HepG2 (cell line): ENCODE data around the gene FAM174C. TPM values are rescaled to one million over a fixed set of nuclear protein-coding genes. Genes with fewer than 3 reads are reported as not detected.
A peak's percentile ranks its signal among the peaks of the same experiment; 100 is the strongest.

ENCODE experiments used
- AHDC1 ChIP-seq: sonication (generic); formaldehyde crosslinking; IDR thresholded peaks from 2 replicates; pipeline ENCODE4 v1.5.1; 2020; ENCODE audit warnings: mild to moderate bottlenecking, missing genetic modification reagents, borderline replicate concordance
- ATF5 ChIP-seq: sonication (generic); formaldehyde crosslinking; IDR thresholded peaks from 2 replicates; pipeline ENCODE4 v1.4.0; 2020; ENCODE audit warnings: mild to moderate bottlenecking, low read depth, missing genetic modification reagents
- EP300 ChIP-seq, 3 experiments: sonication (generic) in 1 of 3; formaldehyde crosslinking in 1 of 3; IDR thresholded peaks; 2 replicates each; pipeline versions ENCODE4 v1.5.1 to v1.6.1; 2011 to 2020; ENCODE audit warnings: low read depth in 2 of 3, low read length in 2 of 3, borderline replicate concordance in 1 of 3, improper control_type of control experiment in 1 of 3, mild to moderate bottlenecking in 1 of 3, missing genetic modification reagents in 1 of 3, moderate library complexity in 1 of 3
- HNF4A ChIP-seq: sonication (generic); formaldehyde crosslinking; IDR thresholded peaks from 2 replicates; pipeline ENCODE4 v1.4.0; 2020; ENCODE audit warnings: missing genetic modification reagents
- HOXA9 ChIP-seq: sonication (generic); formaldehyde crosslinking; IDR thresholded peaks from 2 replicates; pipeline ENCODE4 v1.8.1; 2022; ENCODE audit warnings: missing genetic modification reagents, mild to moderate bottlenecking, moderate library complexity, borderline replicate concordance
- JUN ChIP-seq: sonication (generic); formaldehyde crosslinking; IDR thresholded peaks from 2 replicates; pipeline ENCODE4 v1.4.0; 2020; ENCODE audit warnings: mild to moderate bottlenecking, missing genetic modification reagents
- KAT7 ChIP-seq: IDR thresholded peaks from 2 replicates; pipeline ENCODE4 v1.6.1; 2018; ENCODE audit warnings: borderline replicate concordance, missing compliant biosample characterization
- KDM5A ChIP-seq: fragments of 200-600 bp; sonication (generic); IDR thresholded peaks from 2 replicates; pipeline ENCODE4 v1.7.0; 2018; ENCODE audit warnings: antibody characterized with exemption, mild to moderate bottlenecking, low read length, borderline replicate concordance
- KLF15 ChIP-seq: sonication (generic); formaldehyde crosslinking; IDR thresholded peaks from 2 replicates; pipeline ENCODE4 v1.8.1; 2023; ENCODE audit warnings: borderline replicate concordance, mild to moderate bottlenecking, inconsistent platforms, missing genetic modification reagents, mixed read lengths
- MIER2 ChIP-seq: IDR thresholded peaks from 2 replicates; pipeline ENCODE4 v1.6.1; 2016; ENCODE audit warnings: missing biosample characterization, missing genetic modification reagents
- MYC ChIP-seq: sonication (generic); formaldehyde crosslinking; IDR thresholded peaks from 2 replicates; pipeline ENCODE4 v1.9.0; 2021; ENCODE audit warnings: missing genetic modification reagents, borderline replicate concordance
- POLR2A ChIP-seq, 2 experiments: IDR thresholded peaks; 2 replicates each; pipeline ENCODE4 v1.6.1; 2011; ENCODE audit warnings: low read depth in 2 of 2, low read length in 2 of 2, mild to moderate bottlenecking in 1 of 2, moderate library complexity in 1 of 2; ENCODE audit not compliant: insufficient read depth in 1 of 2
- TEAD3 ChIP-seq: optimal IDR thresholded peaks from 2 replicates; pipeline ENCODE3; 2016; ENCODE audit warnings: borderline replicate concordance
- U2AF1 ChIP-seq: fragments of 200-400 bp; formaldehyde crosslinking; optimal IDR thresholded peaks from 2 replicates; pipeline ENCODE3; 2017; ENCODE audit warnings: mild to moderate bottlenecking, low read depth, low read length
- WIZ ChIP-seq: sonication (generic); formaldehyde crosslinking; IDR thresholded peaks from 2 replicates; pipeline ENCODE4 v1.5.1; 2020; ENCODE audit warnings: mild to moderate bottlenecking, missing genetic modification reagents
- ZEB1 ChIP-seq: IDR thresholded peaks from 2 replicates; pipeline ENCODE4 v1.6.1; 2012; ENCODE audit warnings: mild to moderate bottlenecking, low read depth, inconsistent platforms; ENCODE audit not compliant: insufficient replicate concordance
- ZNF34 ChIP-seq: sonication (generic); formaldehyde crosslinking; IDR thresholded peaks from 2 replicates; pipeline ENCODE4 v1.4.0; 2020; ENCODE audit warnings: mild to moderate bottlenecking, missing genetic modification reagents, borderline replicate concordance
- ZNF414 ChIP-seq: sonication (generic); formaldehyde crosslinking; IDR thresholded peaks from 2 replicates; pipeline ENCODE4 v1.5.0; 2020; ENCODE audit warnings: missing genetic modification reagents
- ZNF460 ChIP-seq: sonication (generic); formaldehyde crosslinking; IDR thresholded peaks from 2 replicates; pipeline ENCODE4 v1.5.1; 2020; ENCODE audit warnings: missing genetic modification reagents, mild to moderate bottlenecking, borderline replicate concordance
- ZNF556 ChIP-seq: sonication (generic); formaldehyde crosslinking; IDR thresholded peaks from 2 replicates; pipeline ENCODE4 v1.4.0; 2020; ENCODE audit warnings: mild to moderate bottlenecking, missing genetic modification reagents, borderline replicate concordance
- ZNF580 ChIP-seq: IDR thresholded peaks from 2 replicates; pipeline ENCODE4 v1.6.1; 2016; ENCODE audit warnings: low read depth, borderline replicate concordance
- ZSCAN29 ChIP-seq: sonication (generic); formaldehyde crosslinking; conservative IDR thresholded peaks from 2 replicates; pipeline ENCODE4 v1.4.0; 2020; ENCODE audit warnings: mild to moderate bottlenecking, missing genetic modification reagents
- polyA plus RNA-seq, 8 experiments: library from polyadenylated mRNA; depleted of rRNA in 3 of 8; stranded (reverse) in 7 of 8; unstranded in 1 of 8; fragments of >200 nt; fragmentation: Illumina TruSeq in 4 of 8; extraction: Trizol in 4 of 8; gene quantifications; 2 replicates each; pipeline versions ENCODE4 v1.2.1 to v1.2.3, GENCODE V29; 2011 to 2016; ENCODE audit warnings: low read depth in 4 of 8, missing spikeins in 1 of 8, mixed read lengths in 1 of 8; ENCODE audit not compliant: insufficient read depth in 1 of 8
- total RNA-seq, 5 experiments: library from RNA; depleted of rRNA; stranded (reverse); fragments of >200 nt; fragmentation: Illumina TruSeq; extraction: Trizol; gene quantifications; 2 replicates each; pipeline ENCODE4 v1.2.3, GENCODE V29; 2016; ENCODE audit warnings: low read depth in 1 of 5

FAM174C gene
- total and polyA plus RNA-seq, 2 of the 13 experiments (the other 11 are each of a cell fraction or from before 2014, with no cell fraction given), result 19.5 to 31.3 TPM

- TF ChIP-seq AHDC1 (CRISPR knock-in tag) (peak; percentile 64), HNF4A (CRISPR knock-in tag) (peak; percentile 78), KLF15 (CRISPR knock-in tag) (no peak), HOXA9 (CRISPR knock-in tag) (no peak), U2AF1 (peak; percentile 74), KAT7 (CRISPR knock-in tag) (peak; percentile 59; the same call in 1 of the 2 replicates), KDM5A (no peak), ZEB1 (peak; percentile 90), ZNF34 (0 out of 2 replicates have a peak, but pooled peaks have one; percentile 26), ZSCAN29 (peak; percentile 79; the same call in 1 of the 2 replicates), JUN (CRISPR knock-in tag) (peak; percentile 41; the same call in 1 of the 2 replicates), ZNF556 (CRISPR knock-in tag) (0 out of 2 replicates have a peak, but pooled peaks have one; percentile 51), EP300 (IDR thresholded peaks at IDR 0.05; ENCODE audit: low read depth in 2 of 2, low read length in 2 of 2) (peak in 1 of 2 experiments; percentile 61; a peak in 3 of 4 replicates), EP300 (CRISPR knock-in tag; IDR thresholded peaks at IDR 0.05; ENCODE audit: borderline replicate concordance) (peak; percentile 58), TEAD3 (CRISPR knock-in tag) (peak; percentile 94), WIZ (CRISPR knock-in tag) (0 out of 2 replicates have a peak, but pooled peaks have one; percentile 22), POLR2A (IDR thresholded peaks at IDR 0.05; ENCODE audit: insufficient read depth in 1 of 2, low read depth in 2 of 2, low read length in 2 of 2) (peak in 1 of 2 experiments; percentile 91; a peak in 2 of 4 replicates), ZNF414 (CRISPR knock-in tag) (peak; percentile 23; the same call in 1 of the 2 replicates), MYC (peak; percentile 57; the same call in 1 of the 2 replicates), MIER2 (CRISPR knock-in tag) (no peak), ATF5 (CRISPR knock-in tag) (no peak), ZNF460 (CRISPR knock-in tag) (peak; percentile 31; the same call in 1 of the 2 replicates), ZNF580 (CRISPR knock-in tag) (peak; percentile 76; the same call in 1 of the 2 replicates)
Measured at GRCh38 chr19:1259206-1259875, 16.0 kb upstream of the FAM174C start (continued).
